ENCODE results near the gene GNAL. TPM values are rescaled to one million over a fixed set of nuclear protein-coding genes. Genes with fewer than 3 reads are reported as not detected.

The GNAL gene
- total RNA-seq, 1 experiment from 2014 or later: 0.06 TPM

DNA sequence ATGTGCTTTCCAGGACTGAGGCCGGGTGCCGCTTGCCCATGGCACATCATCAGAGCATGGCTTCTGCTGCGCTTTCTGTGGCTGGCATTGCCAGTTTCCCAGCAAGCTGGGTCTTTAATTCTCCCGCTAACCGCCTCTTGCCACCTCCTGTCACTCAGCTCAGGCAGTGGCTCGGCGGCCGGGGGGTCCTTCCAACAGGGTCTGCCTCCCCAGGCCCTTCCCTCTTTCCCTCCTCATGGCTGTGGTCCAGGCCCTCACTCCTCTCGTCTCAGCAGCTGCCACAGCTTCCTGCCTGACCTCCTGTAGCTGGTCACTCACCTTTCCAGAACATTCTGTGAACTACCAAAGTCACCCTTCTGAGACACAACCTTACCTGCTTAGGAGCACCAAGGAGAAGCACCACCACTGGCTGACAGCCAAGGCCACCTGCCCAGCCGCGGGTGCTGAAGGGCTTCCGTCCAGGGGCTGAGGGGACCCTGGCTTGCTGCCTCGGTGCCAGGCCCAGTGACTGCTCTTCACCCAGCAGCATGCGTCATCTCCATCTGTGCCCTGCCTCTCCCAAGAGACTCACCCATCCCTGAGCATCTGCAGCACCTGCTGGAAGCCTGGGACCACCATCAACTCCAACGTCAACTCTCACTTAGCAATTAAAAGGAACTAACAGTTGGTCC, 184.7 kb downstream of the GNAL start:
- Histone ChIP-seq H3K36me3 (ENCODE audit: insufficient read depth, low read length, poor library complexity, severe bottlenecking) (no peaks in the 10 kb centered on the region), H3K9me3 (ENCODE audit: low read depth, low read length, poor library complexity, severe bottlenecking) (no peaks in the 10 kb centered on the region), H3K27me3 (replicated peaks; ENCODE audit: insufficient read depth, low read depth, low read length, poor library complexity) (peaks cover 15% of the 10 kb centered on the region), H3K4me3 (ENCODE audit: low read depth, low read length, poor library complexity, severe bottlenecking) (no peak overlapping the region), H3K4me1 (ENCODE audit: insufficient read depth, low read length, poor library complexity, severe bottlenecking) (no peaks in the 10 kb centered on the region), H3K27ac (ENCODE audit: low read depth, low read length, poor library complexity, severe bottlenecking) (no peak overlapping the region)
- intact Hi-C loops (cut with micrococcal nuclease; ENCODE audit: unreplicated experiment): loop anchor here (5.0 to 10.0 kb wide), 2 partner anchors 142 to 219 kb away; no protein-coding TSS in a partner anchor
- no TSS peak for BruUV-seq (replicated peaks)
- TF ChIP-seq, protein P1, sequence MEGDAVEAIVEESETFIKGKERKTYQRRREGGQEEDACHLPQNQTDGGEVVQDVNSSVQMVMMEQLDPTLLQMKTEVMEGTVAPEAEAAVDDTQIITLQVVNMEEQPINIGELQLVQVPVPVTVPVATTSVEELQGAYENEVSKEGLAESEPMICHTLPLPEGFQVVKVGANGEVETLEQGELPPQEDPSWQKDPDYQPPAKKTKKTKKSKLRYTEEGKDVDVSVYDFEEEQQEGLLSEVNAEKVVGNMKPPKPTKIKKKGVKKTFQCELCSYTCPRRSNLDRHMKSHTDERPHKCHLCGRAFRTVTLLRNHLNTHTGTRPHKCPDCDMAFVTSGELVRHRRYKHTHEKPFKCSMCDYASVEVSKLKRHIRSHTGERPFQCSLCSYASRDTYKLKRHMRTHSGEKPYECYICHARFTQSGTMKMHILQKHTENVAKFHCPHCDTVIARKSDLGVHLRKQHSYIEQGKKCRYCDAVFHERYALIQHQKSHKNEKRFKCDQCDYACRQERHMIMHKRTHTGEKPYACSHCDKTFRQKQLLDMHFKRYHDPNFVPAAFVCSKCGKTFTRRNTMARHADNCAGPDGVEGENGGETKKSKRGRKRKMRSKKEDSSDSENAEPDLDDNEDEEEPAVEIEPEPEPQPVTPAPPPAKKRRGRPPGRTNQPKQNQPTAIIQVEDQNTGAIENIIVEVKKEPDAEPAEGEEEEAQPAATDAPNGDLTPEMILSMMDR (conservative IDR thresholded peaks at IDR 0.05; ENCODE audit: low read depth, low read length): no peak
- TF ChIP-seq EZH2 (IDR thresholded peaks at IDR 0.05; ENCODE audit: borderline replicate concordance, low read depth, low read length, poor library complexity, severe bottlenecking): no peak
- POLR2A ChIA-PET (ENCODE audit: low non-redundant PET): no interaction called here
- DNase-seq (ENCODE audit: low spot score): no peak
- CTCF ChIA-PET: no interaction called here

DNA sequence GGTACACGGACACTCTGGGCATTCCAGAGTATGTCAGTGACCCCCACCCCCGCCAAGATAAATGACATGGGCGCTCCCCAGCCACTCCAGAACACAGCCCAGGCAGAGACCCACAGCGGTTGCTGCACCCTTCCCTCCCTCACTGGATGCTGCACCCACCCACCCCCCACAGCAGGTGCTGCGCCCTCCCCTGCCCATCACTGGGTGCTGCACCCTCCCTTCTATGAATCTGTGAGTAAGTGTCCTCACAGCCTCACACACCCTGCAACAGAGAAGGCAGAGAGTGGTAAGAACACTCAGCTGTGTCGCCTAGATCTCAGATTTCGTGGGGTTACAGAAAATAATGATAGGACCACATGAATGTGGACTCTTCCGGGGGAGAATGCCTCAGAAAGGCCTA, 185.6 kb downstream of the GNAL start:
- no peak overlapping the region for H3K27ac ChIP-seq (ENCODE audit: low read depth, low read length, poor library complexity, severe bottlenecking)
- no peaks in the 10 kb centered on the region for H3K4me1 ChIP-seq (ENCODE audit: insufficient read depth, low read length, poor library complexity, severe bottlenecking)
- H3K9me3 ChIP-seq (ENCODE audit: low read depth, low read length, poor library complexity, severe bottlenecking): no peaks in the 10 kb centered on the region
- POLR2A ChIA-PET (ENCODE audit: low non-redundant PET): no interaction called here
- no peak overlapping the region for H3K4me3 ChIP-seq (ENCODE audit: low read depth, low read length, poor library complexity, severe bottlenecking)
- CTCF ChIA-PET: no interaction called here
- intact Hi-C loops (cut with micrococcal nuclease; ENCODE audit: unreplicated experiment): loop anchor here (5.0 to 10.0 kb wide), 2 partner anchors 142 to 220 kb away; no protein-coding TSS in a partner anchor
- no peaks in the 10 kb centered on the region for H3K36me3 ChIP-seq (ENCODE audit: insufficient read depth, low read length, poor library complexity, severe bottlenecking)
- BruUV-seq (replicated peaks): no TSS peak
- no peak for DNase-seq (ENCODE audit: low spot score)
- peaks cover 15% of the 10 kb centered on the region for H3K27me3 ChIP-seq (replicated peaks; ENCODE audit: insufficient read depth, low read depth, low read length, poor library complexity)
- TF ChIP-seq, protein P1 (conservative IDR thresholded peaks at IDR 0.05; ENCODE audit: low read depth, low read length): no peak
- no peak for TF ChIP-seq EZH2 (IDR thresholded peaks at IDR 0.05; ENCODE audit: borderline replicate concordance, low read depth, low read length, poor library complexity, severe bottlenecking)

DNA sequence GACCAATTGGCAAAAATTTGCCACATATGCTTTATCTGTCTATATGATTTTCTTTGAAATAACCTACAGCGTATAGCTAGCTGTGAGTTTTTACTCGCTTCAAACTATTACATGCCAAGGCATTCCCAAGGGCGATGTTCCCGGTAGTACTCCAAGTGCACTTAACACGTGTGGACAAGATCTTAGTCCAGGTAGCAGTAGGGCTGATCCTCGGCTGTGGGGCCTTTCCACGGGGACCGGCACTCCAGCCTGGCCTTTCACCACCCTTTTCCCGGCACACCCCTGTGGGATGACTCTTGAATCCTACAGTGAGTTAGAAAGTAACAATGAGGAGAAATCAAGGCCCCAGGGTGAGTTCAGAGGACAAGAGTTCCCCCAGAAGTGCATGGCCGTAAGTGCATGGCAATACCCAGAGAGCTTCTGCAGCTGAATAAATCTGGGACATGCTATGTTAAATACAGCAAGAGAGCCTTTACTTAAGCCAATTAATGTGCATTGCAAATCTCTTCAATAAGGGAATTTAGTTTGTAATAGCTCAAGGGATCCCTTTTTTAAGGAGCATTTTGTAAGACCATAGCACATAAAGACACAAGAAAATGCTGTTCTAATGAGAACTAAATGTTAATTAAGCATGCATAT, 188.6 kb downstream of the GNAL start:
- intact Hi-C loops (cut with micrococcal nuclease; ENCODE audit: unreplicated experiment): loop anchor here (10.0 kb wide), 1 partner anchor 223 kb away; no protein-coding TSS in a partner anchor
- no TSS peak for BruUV-seq (replicated peaks)
- POLR2A ChIA-PET (ENCODE audit: low non-redundant PET): no interaction called here

More for the DNA sequence above, 188.6 kb downstream of the GNAL start:
- no peak for DNase-seq (ENCODE audit: low spot score)
- Histone ChIP-seq H3K4me1 (ENCODE audit: insufficient read depth, low read length, poor library complexity, severe bottlenecking) (no peaks in the 10 kb centered on the region), H3K27ac (ENCODE audit: low read depth, low read length, poor library complexity, severe bottlenecking) (no peak overlapping the region), H3K36me3 (ENCODE audit: insufficient read depth, low read length, poor library complexity, severe bottlenecking) (no peaks in the 10 kb centered on the region), H3K4me3 (ENCODE audit: low read depth, low read length, poor library complexity, severe bottlenecking) (no peak overlapping the region), H3K9me3 (ENCODE audit: low read depth, low read length, poor library complexity, severe bottlenecking) (no peaks in the 10 kb centered on the region), H3K27me3 (replicated peaks; ENCODE audit: insufficient read depth, low read depth, low read length, poor library complexity) (no peaks in the 10 kb centered on the region)
- TF ChIP-seq, protein P1 (conservative IDR thresholded peaks at IDR 0.05; ENCODE audit: low read depth, low read length): no peak
- no peak for TF ChIP-seq EZH2 (IDR thresholded peaks at IDR 0.05; ENCODE audit: borderline replicate concordance, low read depth, low read length, poor library complexity, severe bottlenecking)
- CTCF ChIA-PET: no interaction called here

All from A673 (cell line).